Astrocyte (in vitro differentiated cells and primary cell): ENCODE data around the gene PRSS1.
"Not testable (repeated sequence)": the region's sequence is repeated elsewhere in the genome, so short reads cannot be mapped to it uniquely, and the experiment has no call there.

Source experiments
- EZH2 ChIP-seq: IDR thresholded peaks from 2 replicates; pipeline ENCODE4 v1.6.1; 2012; ENCODE audit warnings: mild to moderate bottlenecking, low read length, inconsistent platforms; ENCODE audit not compliant: insufficient read depth
- TF ChIP-seq, protein P1 (sequence below): IDR thresholded peaks from 2 replicates; pipeline ENCODE4 v1.5.1; 2011; ENCODE audit warnings: low read depth, mild to moderate bottlenecking, inconsistent platforms, low read length, moderate library complexity; ENCODE audit not compliant: insufficient read depth

DNA sequence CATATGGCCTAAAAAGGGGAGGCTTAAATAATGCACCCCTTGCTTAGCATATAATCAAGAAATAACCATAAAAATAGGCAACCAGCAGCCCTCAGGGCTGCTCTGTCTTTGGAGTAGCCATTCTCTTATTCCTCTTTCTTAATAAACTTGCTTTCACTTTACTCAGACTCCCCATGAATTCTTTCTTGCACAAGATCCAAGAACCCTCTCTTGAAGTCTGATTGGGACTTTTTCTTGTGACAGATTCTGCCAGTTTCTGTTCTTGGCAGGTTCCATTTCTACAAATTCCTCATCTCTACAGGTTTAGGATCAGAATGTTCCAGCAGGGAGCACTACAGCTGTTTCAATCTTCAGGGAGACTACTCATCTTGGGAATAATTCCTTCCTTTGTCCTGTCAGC, 40.5 kb upstream of the PRSS1 start:
- TF ChIP-seq, protein P1, sequence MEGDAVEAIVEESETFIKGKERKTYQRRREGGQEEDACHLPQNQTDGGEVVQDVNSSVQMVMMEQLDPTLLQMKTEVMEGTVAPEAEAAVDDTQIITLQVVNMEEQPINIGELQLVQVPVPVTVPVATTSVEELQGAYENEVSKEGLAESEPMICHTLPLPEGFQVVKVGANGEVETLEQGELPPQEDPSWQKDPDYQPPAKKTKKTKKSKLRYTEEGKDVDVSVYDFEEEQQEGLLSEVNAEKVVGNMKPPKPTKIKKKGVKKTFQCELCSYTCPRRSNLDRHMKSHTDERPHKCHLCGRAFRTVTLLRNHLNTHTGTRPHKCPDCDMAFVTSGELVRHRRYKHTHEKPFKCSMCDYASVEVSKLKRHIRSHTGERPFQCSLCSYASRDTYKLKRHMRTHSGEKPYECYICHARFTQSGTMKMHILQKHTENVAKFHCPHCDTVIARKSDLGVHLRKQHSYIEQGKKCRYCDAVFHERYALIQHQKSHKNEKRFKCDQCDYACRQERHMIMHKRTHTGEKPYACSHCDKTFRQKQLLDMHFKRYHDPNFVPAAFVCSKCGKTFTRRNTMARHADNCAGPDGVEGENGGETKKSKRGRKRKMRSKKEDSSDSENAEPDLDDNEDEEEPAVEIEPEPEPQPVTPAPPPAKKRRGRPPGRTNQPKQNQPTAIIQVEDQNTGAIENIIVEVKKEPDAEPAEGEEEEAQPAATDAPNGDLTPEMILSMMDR, result not testable (repeated sequence)
- TF ChIP-seq EZH2, result not testable (repeated sequence)
